GM19023 (cell line): ENCODE measurements around the gene CPNE9.

Experiments used
- ATAC-seq: cut with Tn5 transposase; IDR thresholded peaks from one replicate; pipeline ENCODE4 v1.9.1; 2021; ENCODE audit warnings: mild to moderate bottlenecking, moderate library complexity; ENCODE audit not compliant: unreplicated experiment

Gene CPNE9, protein sequence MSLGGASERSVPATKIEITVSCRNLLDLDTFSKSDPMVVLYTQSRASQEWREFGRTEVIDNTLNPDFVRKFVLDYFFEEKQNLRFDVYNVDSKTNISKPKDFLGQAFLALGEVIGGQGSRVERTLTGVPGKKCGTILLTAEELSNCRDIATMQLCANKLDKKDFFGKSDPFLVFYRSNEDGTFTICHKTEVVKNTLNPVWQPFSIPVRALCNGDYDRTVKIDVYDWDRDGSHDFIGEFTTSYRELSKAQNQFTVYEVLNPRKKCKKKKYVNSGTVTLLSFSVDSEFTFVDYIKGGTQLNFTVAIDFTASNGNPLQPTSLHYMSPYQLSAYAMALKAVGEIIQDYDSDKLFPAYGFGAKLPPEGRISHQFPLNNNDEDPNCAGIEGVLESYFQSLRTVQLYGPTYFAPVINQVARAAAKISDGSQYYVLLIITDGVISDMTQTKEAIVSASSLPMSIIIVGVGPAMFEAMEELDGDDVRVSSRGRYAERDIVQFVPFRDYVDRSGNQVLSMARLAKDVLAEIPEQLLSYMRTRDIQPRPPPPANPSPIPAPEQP

DNA sequence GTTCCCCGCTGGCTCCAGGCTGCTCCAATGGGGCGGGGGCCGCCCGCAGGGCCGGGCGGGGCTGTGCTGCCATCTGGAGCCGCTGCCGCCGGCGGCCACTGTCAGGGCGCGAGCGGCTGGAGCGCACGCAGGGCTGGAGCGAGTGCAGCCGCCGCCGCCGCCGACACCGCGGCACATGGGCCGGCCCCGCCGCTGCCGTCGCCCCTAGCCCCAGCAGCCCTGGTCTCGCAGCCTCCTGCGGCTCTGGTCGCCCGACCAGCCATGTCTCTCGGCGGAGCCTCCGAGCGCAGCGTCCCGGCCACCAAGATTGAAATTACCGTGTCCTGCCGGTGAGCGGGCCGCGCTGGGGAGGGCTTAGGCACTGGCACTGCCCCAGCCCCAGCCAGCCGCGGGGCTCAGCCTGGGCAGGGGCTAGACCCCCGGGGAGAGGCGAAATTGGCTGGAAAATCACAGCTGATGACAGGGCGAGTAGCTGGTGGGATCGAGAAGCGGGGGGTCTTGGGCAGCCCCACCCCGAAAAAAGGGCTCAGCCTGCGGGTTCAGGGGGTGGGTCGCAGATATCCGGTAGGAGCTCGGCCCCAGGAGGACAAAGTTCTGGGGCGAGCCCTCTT is at the start of gene CPNE9:
Gene CPNE9, plus strand, starts transcription at position 98 of the 611 bp plus-strand sequence. Its CDS starts 164 bp downstream, at position 262.
- ATAC-seq: no peak

DNA sequence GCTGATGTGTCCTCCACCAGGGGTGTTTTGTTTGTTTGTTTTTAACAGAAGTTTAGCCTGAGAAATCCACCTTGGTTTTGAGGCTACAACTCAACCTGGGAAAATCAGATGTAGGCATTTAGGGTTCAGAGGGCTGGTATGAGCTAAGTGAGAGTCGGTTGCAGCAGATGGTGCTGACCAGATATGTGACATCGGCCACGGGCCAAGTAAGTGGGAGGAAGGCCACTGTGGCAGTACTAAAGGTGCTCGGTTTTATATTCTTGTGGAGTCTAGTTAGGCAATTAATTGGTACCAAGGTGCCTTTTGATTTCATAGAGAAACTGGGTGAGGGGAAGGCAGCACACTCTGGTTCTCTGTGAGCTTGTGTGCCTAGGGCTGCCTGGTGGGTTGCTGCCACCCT is 43.8 kb upstream of the CPNE9 start:
- ATAC-seq: no peak

DNA sequence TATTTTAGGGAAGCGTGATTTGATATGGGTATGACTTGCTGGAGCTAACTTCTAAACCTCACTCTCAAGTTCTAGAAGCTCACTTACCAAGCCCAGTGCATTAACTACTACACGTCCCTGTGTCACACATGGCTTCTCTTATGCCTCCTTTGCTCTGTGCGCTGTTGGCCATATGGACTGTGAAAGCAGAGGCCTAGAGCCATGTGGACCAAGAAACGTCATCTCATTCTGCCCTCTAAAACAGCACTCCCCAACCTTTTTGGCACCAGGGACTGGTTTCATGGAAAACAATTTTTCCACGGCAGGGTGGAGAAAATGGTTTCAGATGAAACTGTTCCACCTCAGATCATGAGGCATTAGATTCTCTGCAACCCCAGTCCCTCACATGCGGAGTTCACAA is 42.7 kb upstream of the CPNE9 start:
- no peak for ATAC-seq

DNA sequence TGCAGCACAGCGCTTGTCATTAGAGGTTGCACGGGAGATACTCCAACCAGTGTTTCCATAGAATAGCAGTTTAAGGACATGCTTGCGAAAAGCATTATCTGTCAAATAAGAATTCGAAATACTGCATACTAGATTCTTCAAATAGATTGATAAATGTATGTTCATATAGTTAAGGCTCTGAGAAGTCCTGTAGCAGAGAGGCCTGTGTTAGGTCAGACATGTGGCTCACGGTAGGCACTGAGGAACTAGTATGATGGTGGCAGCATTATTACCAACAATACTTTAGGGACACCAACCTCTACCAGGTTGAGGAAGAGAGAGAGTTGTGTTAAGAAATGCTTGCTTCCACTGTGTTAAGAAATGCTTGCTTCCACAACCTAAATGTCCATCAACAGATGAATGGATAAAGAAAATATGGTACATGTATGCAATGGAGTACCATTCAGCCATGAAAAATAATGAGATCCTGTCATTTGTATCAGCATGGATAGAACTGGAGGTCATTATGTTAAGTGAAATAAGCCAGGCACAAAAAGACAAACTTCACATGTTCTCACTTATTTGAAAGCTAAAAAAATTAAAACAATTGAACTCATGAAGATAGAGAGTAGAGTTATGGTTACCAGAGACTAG is 39.4 kb upstream of the CPNE9 start:
- no peak for ATAC-seq

DNA sequence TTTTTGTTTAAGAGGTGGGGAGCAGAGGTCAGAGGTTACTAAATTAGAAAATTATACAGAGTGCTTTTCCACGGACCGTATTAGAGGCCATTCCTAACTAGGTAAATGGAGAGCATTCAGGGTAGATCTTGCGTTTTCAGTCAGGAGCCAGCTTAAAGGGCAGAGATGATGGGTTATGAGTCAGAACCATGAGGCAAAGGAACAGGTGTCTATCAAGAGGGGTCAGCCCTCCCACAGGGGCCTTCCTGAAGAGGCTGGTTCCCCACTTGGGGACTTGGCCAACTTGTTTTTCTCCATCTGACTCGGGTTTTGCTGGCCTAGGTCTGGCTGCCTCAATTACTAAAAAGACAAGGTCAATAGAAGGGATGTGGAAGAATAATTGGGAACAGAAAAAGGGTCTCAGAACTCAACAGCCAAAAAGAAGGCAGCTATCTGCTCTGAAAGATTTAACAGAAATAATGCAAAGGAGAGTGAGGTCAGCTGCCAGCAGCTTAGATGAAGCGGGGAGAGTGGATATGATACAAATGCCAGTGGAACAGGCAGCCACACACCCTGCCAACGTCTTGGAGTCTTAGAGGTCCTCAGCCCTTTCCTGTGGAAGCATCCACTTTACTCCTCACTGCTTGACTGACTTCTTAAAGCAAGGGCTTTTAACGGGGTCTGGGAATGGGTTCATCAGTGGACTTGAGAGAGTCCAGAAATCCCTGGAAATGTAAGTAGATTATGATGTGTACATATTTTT is 36.8 kb upstream of the CPNE9 start:
- no peak for ATAC-seq

DNA sequence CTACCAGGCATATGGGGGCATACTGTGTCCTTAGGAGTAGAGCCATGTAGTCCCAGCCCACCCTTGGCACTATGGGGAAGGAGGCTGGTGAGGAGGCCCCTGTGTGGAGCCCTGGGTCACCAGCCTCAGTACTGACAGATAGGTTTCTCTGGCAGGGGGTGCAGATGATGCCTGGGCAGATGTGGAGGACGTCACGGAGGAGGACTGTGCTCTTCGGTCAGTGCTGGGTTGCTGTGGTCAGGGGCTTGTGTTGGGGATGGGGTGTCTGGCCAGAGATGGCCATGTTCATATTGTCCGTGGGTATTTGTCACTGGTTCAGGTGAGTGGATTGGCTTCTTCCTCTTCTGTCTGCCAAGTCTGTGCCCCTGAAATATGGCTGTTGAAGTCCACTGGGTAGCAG is 34.4 kb upstream of the CPNE9 start:
- ATAC-seq: no peak

DNA sequence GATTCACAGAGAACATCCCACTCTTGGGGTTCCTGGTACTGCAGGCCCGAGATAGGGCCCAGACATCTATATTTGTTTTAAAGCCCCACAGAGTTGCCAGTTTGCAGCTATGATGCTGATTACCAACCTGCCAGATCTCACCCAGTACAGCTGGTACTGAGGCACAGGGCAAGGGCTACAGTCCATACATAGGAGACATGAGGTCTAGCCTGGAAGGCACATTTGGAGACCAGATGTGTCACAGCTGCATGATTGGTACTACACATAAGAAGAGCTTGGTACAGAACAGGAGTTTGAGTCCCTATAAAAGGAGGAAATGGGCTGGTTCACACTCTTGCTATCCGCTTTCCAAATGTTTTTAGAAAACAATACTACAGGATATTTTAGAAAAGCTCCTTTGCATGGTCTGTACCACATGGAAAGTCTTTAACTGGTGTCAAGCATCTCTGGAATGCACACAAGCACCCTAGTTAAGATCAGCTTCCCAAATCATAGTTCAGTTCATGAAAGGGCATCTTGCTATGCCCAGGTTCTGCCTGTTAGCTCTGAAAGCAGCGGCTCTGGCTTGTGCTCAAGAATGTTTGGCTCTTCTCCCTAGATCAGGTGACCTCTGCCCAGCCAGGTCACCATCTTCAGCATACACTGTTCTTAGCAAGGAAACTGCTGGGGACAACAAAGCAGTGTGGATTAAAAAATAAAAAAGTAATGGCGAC is 33.8 kb upstream of the CPNE9 start:
- ATAC-seq: no peak

DNA sequence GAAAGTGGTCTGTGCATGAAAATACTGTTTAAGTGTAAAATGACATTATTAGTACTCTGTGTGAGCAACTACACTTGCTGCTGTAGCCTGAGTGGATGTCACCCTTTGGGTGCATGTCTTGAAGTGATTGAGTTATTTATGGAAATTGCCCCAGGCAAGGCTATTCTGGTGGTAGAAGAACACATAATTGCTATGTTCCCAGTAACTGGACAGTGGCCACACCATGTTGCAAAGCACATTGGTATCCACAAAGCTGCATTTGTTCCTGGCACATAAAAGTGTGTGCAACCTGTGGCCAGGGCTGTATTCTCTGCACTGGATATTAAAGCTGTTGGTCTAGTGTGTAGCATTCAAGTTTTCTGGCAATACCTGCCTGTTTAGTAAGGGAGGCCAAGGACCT is 30.6 kb upstream of the CPNE9 start:
- no peak for ATAC-seq

DNA sequence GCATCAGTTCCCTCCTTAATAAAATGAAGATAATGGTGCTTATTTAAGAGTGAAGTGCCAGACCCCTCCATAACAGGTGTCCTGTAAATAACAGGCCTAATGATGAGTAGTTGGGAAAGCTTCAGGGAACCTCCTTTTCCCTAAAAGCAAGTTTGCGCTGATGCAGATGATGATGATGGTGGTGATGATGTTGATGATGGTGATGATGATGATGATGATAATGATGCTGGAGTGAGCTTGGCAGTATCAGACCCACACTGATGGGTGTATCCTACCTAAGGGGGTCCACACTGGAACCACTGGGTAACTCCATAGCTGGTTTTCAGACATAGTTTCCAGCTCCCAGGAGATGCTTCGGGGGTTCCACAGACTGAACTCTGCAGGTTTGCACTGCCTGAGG is 29.9 kb upstream of the CPNE9 start:
- no peak for ATAC-seq

DNA sequence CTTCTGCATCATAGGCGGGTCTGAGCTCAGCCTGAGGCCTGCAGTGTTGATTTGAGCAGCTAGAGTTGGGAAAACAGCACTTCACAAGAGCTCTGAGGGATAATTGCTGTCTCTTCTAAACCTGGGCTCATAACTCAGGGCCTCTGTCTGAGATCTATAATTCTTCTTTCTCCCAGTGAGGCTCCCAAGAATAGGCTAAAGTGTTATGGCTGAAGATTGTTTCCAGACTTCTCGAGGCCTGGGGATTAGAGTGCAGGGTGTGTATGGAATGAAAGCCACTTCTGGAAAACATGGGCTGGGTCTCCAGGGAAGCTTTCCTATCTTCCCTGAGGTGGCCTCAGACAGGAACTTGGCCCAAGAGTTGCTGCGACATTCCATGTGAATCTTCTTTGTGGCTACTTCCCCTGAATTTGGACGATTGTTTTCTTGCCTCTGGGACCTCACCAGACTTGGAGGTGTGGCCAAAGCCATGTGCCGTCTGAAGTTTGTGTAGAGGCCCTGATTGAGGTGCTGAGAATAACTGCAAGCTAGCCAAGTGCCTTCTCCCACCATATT is 27.8 kb upstream of the CPNE9 start:
- ATAC-seq: no peak

DNA sequence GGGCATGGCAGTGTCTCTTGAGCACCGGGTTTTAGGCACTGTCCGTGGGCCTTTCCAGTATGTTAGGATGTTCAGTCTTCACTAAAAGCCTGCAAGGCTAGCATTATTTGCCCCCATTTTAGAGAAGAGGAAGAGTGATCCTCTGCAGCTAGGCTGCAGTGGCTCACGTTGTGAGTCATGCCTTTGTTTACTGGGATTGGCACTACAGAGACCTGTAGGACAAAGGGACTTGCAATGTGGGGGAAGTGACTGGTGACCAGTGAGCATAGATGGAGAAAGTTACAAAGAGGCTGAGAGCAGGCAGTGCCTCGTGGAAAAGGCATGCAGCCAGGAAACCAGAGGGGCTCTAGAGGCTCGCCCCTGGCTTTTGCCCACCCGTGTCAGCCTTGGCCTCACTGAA is 26.8 kb upstream of the CPNE9 start:
- ATAC-seq: no peak

DNA sequence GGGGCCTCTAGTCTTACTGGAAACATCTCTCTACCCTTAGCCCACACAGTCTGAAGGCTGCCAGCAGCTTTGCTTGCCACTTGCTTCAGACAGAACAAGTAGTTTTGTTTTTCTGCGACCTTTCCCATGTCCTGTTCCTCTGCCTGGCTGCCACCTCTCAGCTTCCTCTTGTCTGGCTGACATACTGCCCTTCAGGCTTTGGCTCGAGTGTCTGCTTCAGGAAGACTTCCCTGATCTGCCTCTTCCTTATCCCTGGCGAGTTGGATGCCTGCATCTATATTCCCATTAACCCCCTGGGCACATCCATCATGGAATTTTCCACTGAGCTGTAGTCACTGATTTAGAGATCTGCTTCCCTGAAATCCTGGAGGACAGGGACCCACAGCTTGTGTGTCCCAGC is 25.1 kb upstream of the CPNE9 start:
- no peak for ATAC-seq

DNA sequence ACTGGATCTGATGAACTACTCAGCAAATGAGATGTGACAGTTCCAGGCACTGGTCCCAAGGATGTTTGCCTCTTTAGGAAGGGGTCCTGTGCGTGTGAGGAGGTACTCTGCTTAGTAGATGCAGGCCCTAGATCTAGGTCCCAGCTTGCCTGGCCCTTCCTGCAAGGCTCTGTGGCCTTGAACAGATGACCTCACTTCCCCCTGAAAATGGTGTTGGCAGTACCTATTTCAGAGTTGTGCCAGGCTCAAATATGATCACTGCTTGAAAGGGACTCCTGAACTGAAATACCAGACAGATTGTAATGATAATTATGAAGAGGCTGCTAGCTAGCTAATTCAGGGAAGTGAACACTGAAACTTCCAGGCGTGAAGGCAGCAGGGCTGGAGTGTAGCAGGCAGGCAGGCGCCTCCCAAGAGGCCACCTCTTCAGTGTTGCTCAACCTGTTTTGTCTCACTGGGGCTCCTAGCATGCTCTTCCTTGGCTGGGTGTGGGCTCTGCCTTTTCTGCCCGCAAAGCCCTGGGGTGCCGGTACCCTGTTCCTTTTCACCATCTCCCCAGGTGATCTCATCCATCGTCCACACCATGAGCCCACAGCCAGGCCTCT is 24.1 kb upstream of the CPNE9 start:
- no peak for ATAC-seq

DNA sequence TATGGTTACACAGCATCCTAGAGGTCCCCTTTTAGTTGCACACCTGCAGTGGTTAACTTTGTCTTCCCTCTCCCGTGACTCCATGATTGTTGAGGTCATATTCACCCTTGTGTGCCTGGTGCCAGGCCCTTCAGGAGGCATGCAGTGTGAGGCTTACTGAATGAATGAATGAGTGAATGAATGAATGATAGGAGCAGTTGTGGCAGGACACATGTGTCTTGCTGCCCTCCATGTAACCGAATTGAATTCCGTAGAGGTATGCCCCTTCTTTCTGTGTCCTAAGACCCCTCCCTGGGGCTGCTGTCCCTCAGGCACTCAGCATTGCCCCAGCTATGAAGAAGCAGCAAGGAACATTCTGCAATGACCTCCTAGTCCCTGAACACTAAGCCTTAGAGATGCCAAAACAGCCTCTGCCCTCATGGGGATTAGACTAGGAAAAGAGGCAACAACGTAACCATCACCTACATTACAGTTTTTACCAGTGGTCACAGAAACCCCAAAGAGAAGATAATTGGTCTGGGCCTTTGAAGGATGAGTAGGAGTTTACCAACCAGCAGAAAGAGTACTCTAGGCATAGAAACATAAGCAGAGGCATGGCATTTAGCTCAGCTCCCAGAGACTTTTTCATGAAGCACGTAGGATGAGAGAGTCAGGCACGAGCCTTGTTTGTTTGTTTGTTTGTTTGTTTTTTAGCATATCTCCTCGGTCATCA is 22.5 kb upstream of the CPNE9 start:
- ATAC-seq: no peak

DNA sequence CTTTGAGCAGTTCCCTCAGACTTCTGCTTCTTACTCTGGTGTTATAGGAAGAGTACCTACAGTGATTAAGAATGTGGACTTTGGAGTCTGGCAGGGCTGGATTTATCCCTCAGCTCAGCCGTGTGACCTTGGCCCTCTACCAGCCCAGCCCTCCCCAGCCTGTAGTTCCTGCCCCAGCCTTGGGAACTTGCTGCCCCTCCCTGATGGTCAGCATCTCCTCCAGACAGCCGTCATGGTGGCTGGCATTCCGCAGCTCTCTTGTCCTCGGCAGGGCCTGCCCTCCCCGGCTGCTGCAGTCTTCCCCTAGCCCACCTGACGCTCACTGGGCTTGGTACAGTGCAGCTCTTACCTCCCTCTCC is 21.9 kb upstream of the CPNE9 start:
- no peak for ATAC-seq

DNA sequence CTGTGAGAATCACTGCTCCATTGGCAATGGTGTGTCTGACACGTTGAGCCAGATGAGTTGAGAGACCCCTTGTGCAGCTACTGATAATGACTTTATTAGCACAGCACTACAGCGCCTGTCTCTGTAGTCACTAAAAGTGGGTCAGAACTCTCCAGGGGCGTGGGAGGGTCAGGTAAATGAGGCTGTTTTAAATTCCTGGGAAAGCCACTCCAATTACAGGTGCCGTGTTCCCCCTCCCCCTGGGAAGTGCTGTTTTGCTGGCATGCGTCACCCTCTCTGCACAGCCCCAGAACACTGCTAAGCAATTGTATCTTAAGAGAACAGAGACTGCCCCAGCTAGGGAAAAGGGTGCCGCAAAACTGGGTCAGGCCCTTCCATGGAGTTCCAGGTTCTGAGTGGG is 21.5 kb upstream of the CPNE9 start:
- no peak for ATAC-seq

DNA sequence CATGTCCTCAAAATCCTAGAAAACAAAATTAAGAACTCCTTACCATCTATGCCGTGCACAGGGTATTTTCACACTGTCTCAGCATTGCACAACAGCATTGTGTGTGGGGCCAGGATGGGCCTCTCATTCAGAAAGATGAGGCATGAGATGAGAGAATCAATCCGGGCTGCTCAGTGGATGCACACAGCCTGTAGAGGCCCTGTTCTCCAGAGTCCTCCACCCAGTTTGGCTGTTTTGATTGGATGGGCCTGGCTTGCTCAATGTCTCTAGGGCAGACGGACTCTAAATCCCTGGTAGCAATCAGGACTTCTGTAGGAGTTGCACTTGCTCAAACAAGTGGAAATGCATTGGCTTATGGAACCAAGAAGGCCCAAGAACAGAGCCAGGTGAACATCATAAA is 20.2 kb upstream of the CPNE9 start:
- no peak for ATAC-seq

DNA sequence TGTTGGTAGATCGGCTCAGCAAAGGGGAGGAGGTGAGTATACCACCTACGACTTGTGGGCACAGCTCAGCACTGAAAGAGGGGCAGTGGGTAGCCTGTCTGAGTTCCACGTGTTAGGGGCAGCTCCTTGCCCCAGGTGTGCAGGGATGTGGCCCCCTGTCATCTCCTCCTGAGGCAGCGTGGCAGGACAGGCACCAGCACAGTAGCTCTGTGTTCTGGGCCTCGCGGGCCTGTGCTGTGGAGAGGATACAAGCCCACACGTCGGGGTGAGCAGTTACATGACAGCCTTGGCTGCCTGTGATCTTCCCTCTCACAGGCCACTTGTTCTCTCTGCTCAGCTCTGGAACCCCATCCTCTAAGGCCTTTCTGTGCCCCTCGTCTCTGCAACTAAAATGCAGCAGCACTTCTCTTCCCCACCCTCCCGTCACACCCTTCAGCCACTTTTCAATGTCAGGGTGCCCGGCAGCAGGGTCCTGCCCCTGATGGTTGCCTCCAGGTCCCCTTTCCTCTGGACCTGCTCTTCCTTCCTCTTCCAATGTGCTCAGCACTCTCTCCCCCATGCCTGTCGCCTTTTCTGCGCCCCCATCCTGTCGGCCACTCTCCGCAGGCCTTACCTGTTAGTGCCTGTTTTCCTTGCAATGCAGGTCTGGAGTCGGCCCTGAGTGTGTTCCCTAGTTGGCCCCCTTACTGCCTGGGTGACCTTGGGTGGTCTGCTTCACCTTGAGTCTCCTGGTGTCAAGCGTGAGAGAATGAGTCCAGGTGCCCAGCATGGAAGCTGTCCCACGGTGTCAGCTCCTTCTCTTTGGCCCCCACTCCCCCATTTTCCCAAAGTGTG is 18.2 kb upstream of the CPNE9 start:
- no peak for ATAC-seq
